Measurements from ENCODE around the gene TMEM39B. TPM values are rescaled to one million over a fixed set of nuclear protein-coding genes. Genes with fewer than 3 reads are reported as not detected.

TMEM39B gene
- total and polyA plus RNA-seq, 8 donors, result 5.1 to 11.8 (median 6.2) TPM

DNA sequence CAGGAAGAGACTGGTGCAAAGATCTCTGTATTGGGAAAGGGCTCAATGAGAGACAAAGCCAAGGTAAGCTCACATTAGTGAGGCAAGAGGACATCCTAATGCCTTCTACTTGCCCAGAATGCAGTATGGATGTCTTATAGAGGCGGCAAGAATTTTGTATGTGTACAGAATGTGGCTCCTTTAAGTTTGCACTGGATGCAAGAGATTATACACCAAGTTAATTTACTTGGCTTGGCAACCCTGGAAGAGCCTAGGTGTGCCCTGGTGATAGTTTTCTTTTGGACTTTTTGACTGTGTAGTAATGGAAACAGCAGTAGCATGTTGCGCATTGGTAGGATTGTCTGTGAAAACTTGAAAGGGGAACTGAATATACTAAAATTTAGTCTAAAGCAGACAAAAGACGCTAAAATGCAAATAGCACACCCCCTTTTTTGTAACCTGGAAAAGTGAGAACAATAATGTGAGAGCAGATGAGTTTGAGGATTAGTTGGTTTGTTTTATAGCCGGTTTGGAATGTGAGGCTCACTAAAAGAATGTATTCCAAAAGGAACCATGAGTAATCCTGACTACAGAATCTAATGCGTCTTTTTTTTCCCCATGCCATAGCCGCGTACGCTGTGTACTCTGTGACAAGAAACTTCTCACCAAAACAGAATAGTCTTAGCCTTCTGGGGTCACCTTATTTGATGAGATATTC lies 41.0 kb upstream of the TMEM39B start:
- Histone ChIP-seq H3K9me3 (no peaks in the 10 kb centered on the region), H3K4me1 (no peaks in the 10 kb centered on the region), H3K27ac (no peak overlapping the region), H3K4me3 (no peak overlapping the region), H3K27me3 (no peaks in the 10 kb centered on the region), H3K36me3 (peaks cover 0 to 24% (median under 1%) of the 10 kb centered on the region in 3 donors)
- DNase-seq, result no peak
- 82 to 87% methylated on average over 8 of the region's 8 CpGs for WGBS, 2 donors
- intact Hi-C loops (cut with DNase I), result no loop called here
- no peak for FAIRE-seq
- no peak for ATAC-seq
- TF ChIP-seq CTCF (IDR thresholded peaks at IDR 0.05), result no peak

DNA sequence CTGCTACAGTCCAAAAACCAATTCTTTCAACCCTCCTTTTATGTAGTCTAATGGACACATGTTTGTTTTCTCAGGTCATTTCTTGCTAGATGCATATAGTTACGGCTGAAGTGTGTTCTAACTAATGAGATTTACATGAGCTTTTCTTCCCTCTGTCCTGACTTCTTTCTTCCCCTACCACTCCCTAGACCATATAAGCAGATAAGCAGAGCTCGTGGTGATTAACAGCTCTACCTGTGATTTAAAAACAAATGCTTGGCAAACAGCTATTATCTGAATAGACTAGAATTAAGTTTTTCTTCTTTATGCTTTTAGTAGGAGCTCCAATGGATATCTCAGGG lies 40.5 kb upstream of the TMEM39B start:
- ATAC-seq (no peak), FAIRE-seq (no peak)
- TF ChIP-seq CTCF (IDR thresholded peaks at IDR 0.05), result no peak

GRCh38 chr1:32035119-32035518 lies 37.6 kb upstream of the TMEM39B start:
- Histone ChIP-seq H3K27me3 (no peaks in the 10 kb centered on the region), H3K27ac (no peak overlapping the region), H3K4me3 (no peak overlapping the region), H3K4me1 (no peaks in the 10 kb centered on the region), H3K9me3 (no peaks in the 10 kb centered on the region), H3K36me3 (peaks cover 11 to 47% (median 20%) of the 10 kb centered on the region in 3 donors)
- no peak for TF ChIP-seq CTCF (IDR thresholded peaks at IDR 0.05)
- ATAC-seq (no peak), DNase-seq (no peak), FAIRE-seq (no peak)
- intact Hi-C loops (cut with DNase I), result no loop called here
- 91 to 93% methylated on average over 3 of the region's 3 CpGs for WGBS, 2 donors

More for the DNA sequence above, 40.5 kb upstream of the TMEM39B start:
- intact Hi-C loops (cut with DNase I), result no loop called here
- H3K27me3 ChIP-seq, result no peaks in the 10 kb centered on the region
- no peak for DNase-seq
- H3K27ac ChIP-seq, result no peak overlapping the region
- 60 to 62% methylated on average over 2 of the region's 2 CpGs for WGBS, 2 donors
- H3K9me3 ChIP-seq, result no peaks in the 10 kb centered on the region
- H3K4me3 ChIP-seq, result no peak overlapping the region
- peaks cover 3 to 30% (median 6%) of the 10 kb centered on the region in 3 donors for H3K36me3 ChIP-seq
- no peaks in the 10 kb centered on the region for H3K4me1 ChIP-seq

- WGBS, 2 donors, result 88 to 91% methylated on average over 3 of the region's 3 CpGs
- peaks cover 11 to 38% (median 36%) of the 10 kb centered on the region in 3 donors for H3K36me3 ChIP-seq
- no peak overlapping the region for H3K27ac ChIP-seq
- TF ChIP-seq CTCF (IDR thresholded peaks at IDR 0.05), result no peak
- FAIRE-seq, result no peak
- H3K9me3 ChIP-seq, result no peaks in the 10 kb centered on the region
- no peak for ATAC-seq
- no peaks in the 10 kb centered on the region for H3K27me3 ChIP-seq
- no peaks in the 10 kb centered on the region for H3K4me1 ChIP-seq
- intact Hi-C loops (cut with DNase I), result no loop called here
- no peak for DNase-seq
- H3K4me3 ChIP-seq, result no peak overlapping the region
Observed at GRCh38 chr1:32040711-32041110, 32.0 kb upstream of the TMEM39B start.

DNA sequence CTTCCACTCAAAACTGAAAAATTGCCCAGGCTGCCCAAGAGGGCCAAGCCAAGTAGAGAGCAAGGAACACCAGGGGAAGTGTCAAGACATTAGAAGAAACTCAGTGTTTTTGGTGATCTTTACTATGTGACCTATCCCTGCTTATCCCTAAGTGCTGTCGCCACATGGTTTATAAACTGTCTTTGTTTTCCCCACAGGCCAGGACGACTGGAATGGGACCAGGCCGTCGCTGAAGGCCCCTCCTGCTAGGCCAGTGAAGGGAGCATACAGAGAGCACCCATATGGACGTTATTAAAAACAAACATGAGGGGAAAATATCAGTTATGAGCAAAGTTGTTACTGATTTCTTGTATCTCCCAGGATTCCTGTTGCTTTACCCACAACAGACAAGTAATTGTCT lies 30.4 kb upstream of the TMEM39B start:
- Histone ChIP-seq H3K27me3 (no peaks in the 10 kb centered on the region), H3K4me3 (no peak overlapping the region), H3K4me1 (no peaks in the 10 kb centered on the region), H3K36me3 (peaks cover 7 to 43% (median 35%) of the 10 kb centered on the region in 3 donors), H3K9me3 (no peaks in the 10 kb centered on the region), H3K27ac (no peak overlapping the region)
- 78 to 84% methylated on average over 5 of the region's 5 CpGs for WGBS, 2 donors
- TF ChIP-seq CTCF (IDR thresholded peaks at IDR 0.05), result no peak
- intact Hi-C loops (cut with DNase I), result no loop called here
- no peak for FAIRE-seq
- DNase-seq, result no peak
- no peak for ATAC-seq
